ENCODE results near the gene ZNF441.
"Not testable (repeated sequence)": the region's sequence is repeated elsewhere in the genome, so short reads cannot be mapped to it uniquely, and the experiment has no call there.

The ZNF441 gene

DNA sequence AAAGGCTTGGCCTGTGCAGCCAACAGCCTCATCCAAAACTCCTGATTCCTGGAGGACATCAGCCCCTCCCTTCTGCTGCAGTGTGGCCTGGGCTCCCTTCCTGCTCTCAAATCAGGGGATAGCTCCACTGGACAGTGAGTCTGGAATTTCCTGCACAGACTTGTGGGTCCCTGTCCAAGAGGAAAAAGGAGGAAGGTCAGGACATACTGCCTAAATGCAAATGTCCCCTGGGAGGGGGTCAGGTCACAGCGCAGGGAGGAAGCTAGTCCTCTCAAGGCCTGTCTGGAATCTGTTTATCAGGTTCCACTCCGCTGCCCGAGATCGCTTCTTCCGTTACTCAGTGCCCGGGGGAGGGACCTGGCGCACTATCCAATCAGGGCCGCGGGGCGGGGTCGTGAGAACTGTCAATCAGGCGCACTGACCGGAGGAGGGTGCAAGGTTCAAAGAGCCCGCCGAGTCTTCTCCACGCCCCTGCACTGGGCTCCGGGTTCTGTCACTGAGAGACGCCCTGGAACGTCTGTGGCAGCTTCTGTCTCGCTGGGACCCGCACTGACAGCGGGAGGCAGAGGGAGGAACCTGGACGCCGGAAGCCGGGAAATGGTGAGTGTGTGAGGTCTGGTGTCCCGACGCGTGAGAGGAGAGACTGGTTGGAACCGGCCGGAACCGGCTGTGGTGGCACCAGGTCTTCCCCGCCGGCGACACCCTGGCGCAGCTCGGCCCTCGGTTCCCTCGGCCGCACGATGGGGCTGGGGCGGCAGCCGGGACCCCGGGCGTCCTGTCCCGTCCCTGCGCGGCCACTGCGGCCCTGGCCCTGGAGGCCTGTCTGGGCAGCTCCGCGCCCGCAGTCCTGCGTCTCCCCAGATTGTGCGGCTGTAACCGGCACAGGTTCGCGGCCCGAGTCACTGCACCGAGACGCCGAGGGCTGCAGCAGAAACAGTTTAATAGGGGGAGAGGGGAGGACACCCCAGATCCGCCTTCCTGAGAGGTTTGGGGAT is at the start of gene ZNF441:
Gene ZNF441, plus strand, starts transcription at position 404 of the 995 bp plus-strand sequence. Its CDS starts 194 bp downstream, at position 598.
- peak; percentile 73 for DNase-seq (ENCODE audit: low read depth, low spot score)

GRCh38 chr19:11721681-11722080 is 45.1 kb upstream of the ZNF441 start:
- DNase-seq (ENCODE audit: low read depth, low spot score), result no peak

DNA sequence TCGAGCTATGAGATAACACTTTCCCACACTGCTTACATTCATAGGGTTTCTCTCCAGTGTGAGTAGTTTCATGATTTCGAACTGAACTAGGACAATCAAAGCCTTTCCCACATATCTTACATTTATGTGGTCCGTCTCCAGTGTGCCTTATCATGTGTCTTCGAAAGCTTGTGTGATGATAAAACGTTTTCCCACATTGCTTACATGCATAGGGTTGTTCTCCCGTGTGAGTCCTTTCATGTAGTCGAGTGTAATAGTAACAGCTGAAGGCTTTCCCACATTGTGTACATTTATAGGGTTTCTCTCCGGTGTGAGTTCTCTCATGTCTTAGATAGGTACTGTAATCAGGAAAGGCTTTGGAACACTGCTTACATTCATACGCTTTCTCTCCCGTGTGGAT is 44.4 kb upstream of the ZNF441 start:
- DNase-seq (ENCODE audit: low read depth, low spot score), result no peak

DNA sequence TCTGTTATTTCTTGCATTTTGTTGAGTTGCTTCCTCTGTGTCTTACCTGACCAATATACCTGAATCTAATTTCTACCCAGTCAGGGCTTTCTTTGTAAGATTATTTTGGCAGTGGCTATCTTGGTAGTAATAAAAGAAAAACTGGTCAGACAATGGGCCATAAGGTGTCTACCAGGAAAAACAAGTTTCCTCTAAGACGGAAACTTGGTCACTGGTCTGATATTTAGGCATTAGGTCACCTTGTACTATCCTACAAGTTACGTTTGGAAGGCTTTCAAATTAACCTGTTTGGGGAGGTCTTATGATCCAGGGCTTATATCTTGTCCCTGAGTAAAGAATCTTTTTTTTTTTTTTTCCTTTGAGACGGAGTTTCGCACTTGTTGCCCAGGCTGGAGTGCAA is 37.2 kb upstream of the ZNF441 start:
- no peak for DNase-seq (ENCODE audit: low read depth, low spot score)

- no peak for DNase-seq (ENCODE audit: low read depth, low spot score)
Observed at GRCh38 chr19:11735375-11735774, 31.4 kb upstream of the ZNF441 start.

DNA sequence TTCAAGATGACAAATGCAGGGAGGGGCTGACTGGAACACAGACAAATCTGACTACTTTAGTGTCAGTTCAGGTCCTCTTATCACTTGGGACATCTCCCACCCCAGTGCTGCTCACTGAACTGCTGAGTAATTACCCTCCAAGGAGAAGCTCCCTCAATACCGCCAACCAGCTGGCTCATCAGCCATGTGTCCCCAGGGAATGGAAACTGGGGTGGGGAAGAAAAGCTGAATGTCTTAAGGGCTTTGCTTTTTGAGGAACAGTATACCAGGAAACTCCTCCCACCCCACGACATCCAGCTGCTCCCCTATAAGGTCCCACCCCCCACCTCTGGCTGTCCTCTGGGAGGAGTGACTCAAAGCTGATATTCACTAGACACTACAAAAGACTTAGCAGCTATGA is 30.1 kb upstream of the ZNF441 start:
- no peak for DNase-seq (ENCODE audit: low read depth, low spot score)

- no peak for DNase-seq (ENCODE audit: low read depth, low spot score)
Observed at GRCh38 chr19:11737964-11738745, 28.6 kb upstream of the ZNF441 start.

GRCh38 chr19:11738746-11739620 is 27.8 kb upstream of the ZNF441 start, which contains the start of gene ZNF823:
ZNF823 (minus strand) TSS chr19:11738946; CDS start chr19:11738819, 127 bp downstream.
- peak; percentile 88 for DNase-seq (ENCODE audit: low read depth, low spot score)

DNA sequence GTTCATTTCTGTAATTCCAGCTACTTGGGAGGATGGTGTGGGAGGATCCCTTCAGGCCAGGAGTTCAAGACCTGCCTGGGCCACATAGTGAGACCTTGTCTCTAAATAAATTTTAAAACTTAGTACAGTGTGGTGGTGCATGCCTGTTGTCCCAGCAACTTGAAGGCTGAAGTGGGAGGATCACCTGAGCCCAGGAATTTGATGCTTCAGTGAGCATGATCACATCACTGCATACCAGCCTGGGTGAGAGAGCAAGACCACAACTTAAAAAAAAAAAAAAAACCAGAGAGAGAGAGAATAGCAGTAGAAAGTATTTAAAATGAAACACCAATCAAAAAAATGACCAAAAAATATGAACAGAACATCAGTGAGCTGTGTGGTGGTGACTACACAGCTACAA is 20.9 kb upstream of the ZNF441 start:
- DNase-seq (ENCODE audit: low read depth, low spot score), result no peak

- no peak for DNase-seq (ENCODE audit: low read depth, low spot score)
Observed at GRCh38 chr19:11747277-11747676, 19.5 kb upstream of the ZNF441 start.

DNA sequence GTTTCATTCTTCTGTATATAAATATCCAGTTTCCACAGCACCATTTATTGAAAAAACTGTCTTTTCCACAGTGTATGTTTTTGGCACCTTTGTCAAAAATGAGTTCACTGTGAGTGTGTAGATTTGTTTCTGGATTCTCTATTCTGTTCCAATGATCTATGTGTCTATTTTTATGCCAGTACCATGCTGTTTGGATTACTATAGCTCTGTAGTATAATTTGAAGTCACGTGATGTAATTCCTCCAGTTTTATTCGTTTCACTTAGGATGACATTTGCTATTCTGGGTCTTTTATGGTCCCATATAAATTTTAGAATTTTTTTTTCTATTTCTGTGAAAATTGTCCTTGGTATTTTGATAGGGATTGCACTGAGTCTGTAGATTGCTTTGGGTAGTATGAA is 17.0 kb upstream of the ZNF441 start:
- no peak for DNase-seq (ENCODE audit: low read depth, low spot score)

GRCh38 chr19:11752244-11752736 is 14.5 kb upstream of the ZNF441 start:
- DNase-seq (ENCODE audit: low read depth, low spot score), result no peak

DNA sequence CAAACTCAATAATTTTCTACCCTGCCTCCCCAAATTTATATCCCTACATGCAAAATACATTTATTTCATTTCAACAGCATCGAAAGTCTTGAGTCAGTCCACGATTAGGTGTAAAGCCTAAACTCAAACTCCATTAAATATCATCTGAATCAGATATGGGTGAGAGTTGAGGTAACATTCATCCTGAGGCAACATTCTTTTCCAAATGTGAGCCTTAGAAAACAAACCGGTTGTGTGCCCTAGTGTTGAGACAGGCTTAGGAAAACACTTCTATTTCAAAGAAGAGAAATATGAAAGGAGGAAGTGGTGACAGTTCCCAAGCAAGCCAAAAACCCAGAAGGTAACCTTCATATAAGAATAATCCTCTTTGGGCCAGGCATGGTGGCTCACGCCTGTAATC is 12.1 kb upstream of the ZNF441 start:
- DNase-seq (ENCODE audit: low read depth, low spot score), result no peak

- DNase-seq (ENCODE audit: low read depth, low spot score), result no peak
Observed at GRCh38 chr19:11756965-11757364, 9.8 kb upstream of the ZNF441 start.

GRCh38 chr19:11759805-11760204 is 7.0 kb upstream of the ZNF441 start:
- no peak for DNase-seq (ENCODE audit: low read depth, low spot score)

- DNase-seq (ENCODE audit: low read depth, low spot score), result no peak
Observed at GRCh38 chr19:11763117-11763516, 3.7 kb upstream of the ZNF441 start.

- DNase-seq (ENCODE audit: low read depth, low spot score), result no peak
Observed at GRCh38 chr19:11763611-11764010, 3.2 kb upstream of the ZNF441 start.

GRCh38 chr19:11767633-11768133 is 883 bp downstream of the ZNF441 start:
- no peak for DNase-seq (ENCODE audit: low read depth, low spot score)

- DNase-seq (ENCODE audit: low read depth, low spot score), result no peak
Observed at GRCh38 chr19:11769995-11770394, 3.2 kb downstream of the ZNF441 start.

- DNase-seq (ENCODE audit: low read depth, low spot score), result not testable (repeated sequence)
Observed at GRCh38 chr19:11771520-11771919, 4.7 kb downstream of the ZNF441 start.

DNA sequence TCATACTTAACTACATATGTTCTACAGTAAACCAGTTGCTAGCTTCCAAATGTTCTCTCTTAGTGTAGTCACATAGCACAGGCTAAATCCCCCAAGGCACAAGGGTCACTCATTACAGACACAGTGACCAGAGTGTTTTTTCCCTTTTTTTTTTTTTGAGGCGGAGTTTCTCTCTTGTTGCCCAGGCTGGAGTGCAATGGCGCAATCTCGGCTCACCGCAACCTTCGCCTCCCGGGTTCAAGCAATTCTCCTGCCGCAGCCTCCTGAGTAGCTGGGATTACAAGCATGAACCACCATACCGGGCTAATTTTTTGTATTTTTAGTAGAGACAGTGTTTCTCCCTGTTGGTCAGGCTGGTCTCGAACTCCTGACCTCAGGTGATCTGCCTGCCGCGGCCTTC is 9.9 kb downstream of the ZNF441 start:
- DNase-seq (ENCODE audit: low read depth, low spot score), result not testable (repeated sequence)

Data from brain pericyte (primary cell).